GM12892 (cell line): Measurements from ENCODE around the gene LCN12.

ENCODE experiments used
- POLR2A ChIP-seq: IDR thresholded peaks from 2 replicates; pipeline ENCODE4 v1.6.1; 2011; ENCODE audit warnings: low read depth, low read length, control low read depth
- POLR2AphosphoS5 ChIP-seq: IDR thresholded peaks from 2 replicates; pipeline ENCODE4 v1.6.1; 2011; ENCODE audit warnings: low read depth, low read length, control low read depth
- TAF1 ChIP-seq: IDR thresholded peaks from 2 replicates; pipeline ENCODE4 v1.6.1; 2011; ENCODE audit warnings: low read depth, mild to moderate bottlenecking, control low read depth, low read length, borderline replicate concordance

DNA sequence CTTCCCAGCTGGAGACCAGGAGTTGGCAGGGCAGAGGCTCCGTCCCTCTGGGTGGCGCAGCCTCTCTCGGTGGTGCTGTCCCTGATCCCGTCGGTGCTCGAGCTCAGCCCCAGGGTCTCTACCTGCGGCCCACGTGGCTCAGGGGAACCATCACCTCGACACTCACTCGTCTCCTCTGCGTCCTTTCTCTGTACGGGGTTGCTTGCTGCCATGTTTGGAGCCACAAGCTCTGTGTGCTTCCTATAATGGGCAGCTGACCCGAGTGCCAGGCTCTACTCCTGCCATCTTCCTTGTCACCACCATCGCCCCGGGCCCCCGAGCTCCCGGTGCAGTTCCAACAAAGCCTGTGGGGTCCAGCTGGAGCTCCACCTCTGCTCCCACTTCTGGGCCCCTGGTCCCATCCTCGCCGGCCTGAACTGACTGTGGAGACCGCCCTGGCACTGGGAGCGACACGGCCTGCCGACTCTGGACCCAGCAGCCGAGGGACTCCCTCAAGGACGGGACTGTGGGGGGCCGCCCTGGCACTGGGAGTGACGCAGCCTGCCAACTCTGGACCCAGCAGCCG, 12.6 kb upstream of the LCN12 start:
- no peak for TF ChIP-seq TAF1
- no peak for TF ChIP-seq POLR2A
- TF ChIP-seq POLR2AphosphoS5: no peak
